NCI-H1092 treated with DMSO at 0.1 percent for 48 hours (cell line): ENCODE data around the gene PHETA1.

ENCODE experiments used
- DNase-seq: peaks from one replicate; lab custom pipeline; 2025; lab: John Stamatoyannopoulos, UW

PHETA1 gene

DNA sequence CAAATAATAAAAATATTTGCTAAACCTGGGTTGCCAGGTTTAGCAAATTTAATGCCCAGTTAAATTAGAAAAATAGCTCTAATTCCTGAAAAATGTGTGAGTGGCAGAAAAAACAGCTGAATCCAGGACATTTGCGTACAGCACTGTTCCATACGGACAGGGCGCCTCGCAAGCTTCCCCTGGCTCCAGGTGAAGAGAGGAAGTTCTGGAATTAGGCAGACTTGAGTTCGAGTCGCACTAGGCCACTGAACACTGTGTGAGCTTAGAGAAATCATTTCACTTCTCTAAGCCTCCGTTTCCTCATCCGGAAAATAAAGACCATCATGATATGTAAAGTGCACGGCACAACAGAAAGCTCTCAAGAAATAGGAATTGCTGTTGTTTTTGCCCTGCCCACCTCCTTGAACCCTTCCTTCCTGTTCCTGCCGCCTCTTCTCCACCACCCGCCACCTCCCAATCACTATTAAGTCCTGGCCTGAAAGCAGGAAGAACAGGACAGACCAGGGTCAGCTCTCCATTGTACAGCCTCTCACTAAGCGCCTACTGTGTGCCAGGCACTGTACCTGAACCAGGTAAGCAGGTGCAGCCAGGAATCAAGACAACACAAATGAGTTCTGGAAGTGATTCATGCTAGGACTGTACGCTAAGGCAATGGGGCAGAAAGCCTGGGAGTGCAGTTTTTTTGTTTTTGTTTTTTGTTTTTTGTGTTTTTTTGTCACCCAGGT, 763 bp upstream of the PHETA1 start:
- no peak for DNase-seq

DNA sequence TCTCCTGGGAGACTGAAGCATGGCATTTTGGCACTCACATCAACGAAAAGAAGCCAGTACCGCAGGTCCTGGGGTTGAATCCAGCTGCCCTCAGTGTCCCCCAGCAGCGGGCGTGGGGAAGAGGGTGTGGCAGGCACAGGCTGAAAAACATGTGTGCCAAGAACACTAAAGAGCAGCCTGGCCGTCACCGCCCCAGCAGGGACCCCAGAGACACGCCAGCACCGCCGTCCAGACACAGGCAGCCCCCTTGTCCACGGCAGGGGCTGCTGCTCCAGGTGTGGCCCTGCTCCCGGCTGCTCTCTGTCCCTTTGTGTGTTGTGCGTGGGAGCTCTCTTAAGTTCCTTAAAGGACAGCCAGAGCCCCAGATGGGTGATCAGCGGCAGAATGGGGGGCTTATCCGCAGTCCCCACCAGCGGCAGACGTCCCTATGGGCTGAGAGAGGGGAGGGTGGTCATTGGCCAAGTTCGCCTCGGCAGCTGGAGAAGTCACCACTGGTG, 556 bp downstream of the PHETA1 start:
- DNase-seq: no peak

DNA sequence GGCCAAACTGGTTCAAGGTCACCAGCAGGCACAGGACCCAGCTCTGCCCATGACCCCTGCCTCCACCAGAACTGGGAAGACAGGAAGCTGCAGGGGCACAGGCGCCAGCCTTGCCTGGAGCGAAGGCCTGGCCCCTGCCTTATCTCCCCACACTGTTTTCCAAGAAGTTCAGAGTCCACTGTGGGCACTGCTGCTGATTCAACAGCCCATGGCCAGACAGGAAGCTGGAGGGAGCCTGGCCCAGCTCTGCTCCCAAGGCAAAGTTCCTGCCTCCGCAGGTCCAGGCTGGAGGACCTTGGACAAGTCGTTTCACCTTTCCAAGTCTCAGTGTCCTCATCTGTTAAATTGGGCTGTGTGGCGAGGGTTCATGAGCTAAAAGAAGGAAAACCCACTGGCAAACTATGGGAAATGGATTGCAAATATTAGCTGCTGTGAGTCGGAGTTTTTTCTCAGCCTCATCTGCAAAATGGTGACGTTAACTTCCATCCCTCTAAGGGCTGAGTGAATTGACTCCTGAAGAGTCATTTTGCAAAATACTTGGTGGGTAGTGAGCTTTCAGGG, 1.2 kb downstream of the PHETA1 start:
- DNase-seq: no peak

DNA sequence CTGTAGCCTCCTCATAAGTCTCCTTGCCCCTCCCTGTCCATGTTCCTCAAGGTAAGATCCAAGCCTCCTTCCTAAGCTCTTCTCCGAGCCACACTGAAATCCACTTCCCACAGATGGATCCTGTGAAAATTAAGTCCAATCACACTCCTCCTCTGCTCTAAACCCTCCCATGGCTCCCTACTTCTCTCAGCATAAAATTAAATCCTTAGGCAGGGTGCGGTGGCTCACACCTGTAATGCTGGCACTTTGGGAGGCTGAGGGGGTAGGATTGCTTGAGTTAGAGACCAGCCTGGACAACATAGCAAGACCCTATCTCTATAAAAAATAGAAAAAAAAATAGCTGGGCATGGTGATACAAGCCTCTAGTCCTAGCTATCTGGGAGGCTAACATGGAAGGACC, 2.3 kb downstream of the PHETA1 start:
- DNase-seq: no peak

DNA sequence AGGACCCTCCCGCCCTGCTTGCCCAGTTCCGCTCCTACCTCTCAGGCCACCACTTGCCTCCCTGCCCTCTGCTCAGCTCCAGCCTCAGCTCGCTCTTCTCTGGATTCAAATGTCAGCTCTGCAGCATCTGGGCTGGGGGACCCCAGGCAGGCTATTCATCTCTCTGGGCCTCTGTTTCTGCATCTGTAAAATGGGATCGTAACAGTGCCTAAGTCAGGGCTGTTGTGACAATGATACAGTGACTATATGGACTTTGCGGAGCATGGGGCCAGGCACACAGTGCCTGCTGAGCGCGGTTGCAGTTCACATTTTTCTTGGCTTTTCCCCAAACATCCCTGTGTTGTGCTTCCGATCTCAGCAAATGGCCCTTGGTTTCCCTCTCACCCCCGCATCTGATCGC, 2.8 kb downstream of the PHETA1 start:
- no peak for DNase-seq

DNA sequence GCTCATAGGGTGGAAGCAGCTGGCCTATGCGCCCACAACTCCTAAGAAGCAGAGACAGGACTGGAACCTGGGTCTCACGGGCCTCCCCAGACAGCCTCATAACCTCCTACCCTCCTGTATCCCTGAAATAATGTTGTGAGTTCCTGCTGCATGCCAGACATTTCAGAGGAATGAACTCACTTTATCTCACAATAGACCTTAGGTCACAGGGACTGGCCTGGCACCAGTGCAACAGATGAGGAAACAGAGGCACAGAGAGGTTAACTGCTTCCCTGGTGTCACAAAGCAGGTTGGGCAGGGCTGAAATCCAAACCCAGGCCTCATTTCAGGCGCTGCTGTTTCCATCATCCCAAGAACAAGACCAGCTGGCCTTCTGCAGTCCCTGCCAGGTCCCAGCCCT, 5.3 kb downstream of the PHETA1 start:
- no peak for DNase-seq

DNA sequence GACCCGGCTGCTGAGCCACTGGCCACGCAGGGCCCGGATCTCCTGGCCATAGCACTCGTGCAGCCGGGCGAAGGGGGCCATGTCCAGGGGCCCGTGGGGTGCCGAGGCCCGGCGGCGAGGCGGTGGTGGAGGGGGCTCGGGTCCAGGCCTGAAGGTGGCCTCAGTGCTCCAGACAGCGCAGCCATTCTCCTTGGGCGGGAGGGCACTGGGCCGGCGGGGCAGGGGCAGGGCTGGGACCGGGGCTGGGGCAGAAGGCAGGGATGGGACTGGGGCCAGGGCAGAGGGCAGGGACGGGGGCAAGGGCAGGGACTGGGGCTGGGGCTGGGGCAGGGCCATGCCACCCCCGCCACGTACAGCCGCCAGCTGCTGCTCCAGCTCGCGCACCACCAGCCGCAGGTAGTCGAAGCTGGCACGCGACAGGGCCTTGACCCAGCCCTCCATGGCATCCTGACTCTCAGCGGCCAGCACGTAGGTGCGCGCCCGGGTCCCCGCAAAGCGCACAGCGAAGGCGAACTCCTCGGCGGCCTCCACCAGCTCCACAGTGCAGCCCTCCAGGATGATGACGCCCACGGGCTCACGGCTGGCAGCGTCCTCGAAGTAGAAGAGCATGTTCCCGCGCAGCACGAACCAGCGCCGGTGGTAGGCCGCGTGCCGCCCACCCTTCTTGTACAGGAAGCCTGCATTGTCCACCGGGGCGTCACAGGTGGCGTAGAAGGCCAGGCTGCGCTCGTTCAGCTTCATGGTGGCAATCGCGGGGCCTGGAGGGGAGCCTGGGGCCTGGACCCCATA, 6.0 kb downstream of the PHETA1 start:
- no peak for DNase-seq

DNA sequence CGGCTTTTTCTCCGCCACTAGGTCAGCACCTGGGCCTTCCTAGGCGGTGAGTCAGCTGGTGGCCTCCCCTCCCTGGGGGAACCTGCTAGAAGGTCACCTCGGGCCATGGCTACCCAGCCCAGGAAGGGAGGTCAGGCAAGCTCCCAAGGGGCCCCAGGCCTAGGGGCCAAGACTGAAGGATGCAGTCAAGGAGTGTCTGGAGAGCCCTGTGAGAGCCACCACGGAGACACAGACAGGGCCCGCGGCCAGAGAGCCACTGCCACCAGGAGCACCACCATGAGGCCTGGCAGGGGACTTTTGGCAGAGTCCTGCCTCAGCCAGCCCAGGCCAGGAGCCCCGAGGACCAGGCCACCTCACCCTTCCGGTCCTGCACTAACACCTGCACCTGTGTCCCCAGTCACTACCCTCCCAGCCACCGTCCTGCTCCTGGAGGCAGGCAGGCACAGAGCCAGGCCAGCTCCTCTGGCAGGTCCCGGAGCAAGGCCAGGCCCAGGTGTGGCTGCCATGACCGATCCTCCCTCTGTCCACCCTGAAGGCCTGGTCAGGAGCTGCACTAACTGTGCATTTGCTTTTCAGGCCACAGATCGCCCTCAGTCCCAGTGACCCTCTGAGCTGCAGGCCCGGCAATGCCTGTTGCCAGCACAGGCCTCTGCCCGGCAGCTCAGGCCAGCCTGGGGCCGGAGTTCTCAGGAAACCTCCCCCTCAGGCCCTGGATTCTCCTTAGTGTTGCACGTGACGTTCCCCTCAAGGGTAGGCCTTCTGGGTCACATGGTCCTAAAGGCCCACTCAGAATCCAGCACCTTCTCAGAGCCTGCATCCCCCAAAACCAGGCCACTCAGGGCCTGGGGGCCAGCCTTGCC, 6.9 kb downstream of the PHETA1 start:
- no peak for DNase-seq

DNA sequence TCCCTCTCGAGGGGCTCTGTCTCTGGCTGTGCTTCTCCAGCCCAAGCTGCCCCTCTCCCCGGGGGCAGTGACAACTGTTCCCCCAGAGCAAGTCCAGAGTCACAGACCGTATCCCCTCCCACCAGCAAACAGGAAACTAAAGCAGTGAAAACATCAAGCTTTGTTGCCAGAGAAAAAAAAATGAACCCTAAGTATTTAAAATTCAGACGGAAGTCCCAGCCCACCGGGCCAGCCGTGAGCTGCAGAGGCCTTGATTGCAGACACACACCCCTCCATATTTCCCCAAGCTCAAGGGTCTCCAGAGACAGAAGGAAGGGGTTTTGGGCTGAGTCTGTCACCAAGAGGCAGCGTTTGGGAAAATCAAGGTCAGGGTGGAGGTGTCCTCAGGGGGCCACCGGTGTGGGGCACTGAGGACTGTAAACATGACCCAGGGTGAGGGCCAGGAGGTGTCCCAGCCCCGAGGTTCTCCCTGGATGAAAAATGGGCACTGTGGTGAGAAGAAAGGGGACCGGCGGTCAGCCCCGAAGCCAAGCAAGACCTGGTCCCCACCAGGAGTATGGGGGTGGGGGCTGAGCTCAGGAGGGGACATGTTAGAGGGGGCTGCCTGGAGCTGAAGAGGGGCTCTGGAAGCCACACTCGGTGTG, 7.7 kb downstream of the PHETA1 start:
- DNase-seq: no peak

DNA sequence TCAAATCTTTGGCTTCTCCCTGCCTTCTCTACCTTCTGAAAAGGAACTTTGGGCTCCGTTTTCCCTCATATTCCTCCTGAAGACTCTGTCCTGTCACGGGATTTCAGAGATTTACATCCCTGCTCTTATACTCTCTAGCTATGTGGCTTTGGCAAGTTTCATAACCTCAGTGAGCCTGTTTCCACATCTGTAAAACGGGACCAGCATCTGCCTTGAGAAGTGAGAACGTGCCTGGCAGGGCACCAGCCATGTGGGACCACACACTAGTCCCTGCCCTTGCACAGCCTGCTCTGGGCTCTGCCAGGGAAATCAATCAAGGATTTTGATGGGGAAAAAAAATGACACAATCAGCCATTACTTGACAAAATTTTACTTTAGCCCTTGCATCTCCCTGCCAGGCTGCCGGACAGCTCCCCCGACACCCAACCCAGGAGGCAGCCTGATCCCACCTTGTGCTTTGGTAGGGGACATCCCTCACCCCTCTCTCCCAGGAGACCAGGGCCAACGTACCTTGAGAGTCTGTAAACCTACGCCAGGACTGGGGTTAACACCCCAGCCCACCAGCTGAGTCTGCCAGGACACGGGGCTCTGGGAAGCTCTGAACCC, 8.5 kb downstream of the PHETA1 start:
- DNase-seq: no peak

DNA sequence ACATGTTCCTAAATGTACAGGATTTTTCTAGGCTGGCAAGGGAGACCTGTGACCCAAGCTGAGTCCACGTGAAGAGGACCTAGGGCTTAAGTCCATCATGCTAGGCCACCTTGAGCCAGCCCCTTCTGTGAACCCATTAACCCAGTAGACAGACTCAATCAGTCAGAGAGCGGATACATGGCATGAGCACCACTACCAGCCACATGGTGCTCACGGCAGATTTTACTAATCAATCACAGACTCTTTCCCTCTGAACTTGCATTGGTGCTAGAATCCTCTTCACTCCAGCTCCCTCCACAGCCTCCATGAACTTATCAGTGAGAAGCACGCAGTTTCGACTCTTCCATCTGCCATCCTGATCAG, 9.0 kb downstream of the PHETA1 start:
- DNase-seq: no peak

DNA sequence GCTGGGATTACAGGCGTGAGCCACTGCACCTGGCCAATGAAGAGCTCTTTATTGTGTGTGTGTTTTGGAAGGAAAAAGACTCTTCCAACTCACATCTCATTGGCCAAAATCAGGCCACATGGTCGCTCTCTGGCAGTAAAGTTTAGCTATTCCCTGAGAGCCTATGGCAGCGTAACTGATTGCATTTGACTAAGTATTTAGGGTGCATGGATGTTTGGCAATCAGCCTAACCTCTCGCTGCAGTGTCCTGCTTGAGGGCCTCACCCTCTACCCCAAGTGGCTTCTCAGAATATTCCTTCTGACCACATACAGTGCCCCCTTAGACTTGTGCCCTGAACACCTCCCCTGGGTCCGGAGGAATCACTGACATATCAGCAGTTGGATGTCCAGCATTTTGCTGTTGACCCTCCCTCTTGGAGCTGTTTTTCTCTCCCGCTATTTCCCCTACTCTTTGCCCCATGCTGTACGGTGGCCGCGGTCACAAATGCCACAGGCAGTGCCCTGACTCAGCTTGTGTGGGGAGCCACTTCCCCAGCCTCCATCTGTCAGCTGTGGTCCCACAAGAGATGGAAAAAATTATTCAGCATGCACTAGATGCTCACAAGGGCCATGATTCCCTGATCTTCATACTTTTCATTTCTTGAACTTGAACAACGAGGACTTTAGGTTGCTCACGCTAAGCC, 9.5 kb downstream of the PHETA1 start:
- DNase-seq: no peak

DNA sequence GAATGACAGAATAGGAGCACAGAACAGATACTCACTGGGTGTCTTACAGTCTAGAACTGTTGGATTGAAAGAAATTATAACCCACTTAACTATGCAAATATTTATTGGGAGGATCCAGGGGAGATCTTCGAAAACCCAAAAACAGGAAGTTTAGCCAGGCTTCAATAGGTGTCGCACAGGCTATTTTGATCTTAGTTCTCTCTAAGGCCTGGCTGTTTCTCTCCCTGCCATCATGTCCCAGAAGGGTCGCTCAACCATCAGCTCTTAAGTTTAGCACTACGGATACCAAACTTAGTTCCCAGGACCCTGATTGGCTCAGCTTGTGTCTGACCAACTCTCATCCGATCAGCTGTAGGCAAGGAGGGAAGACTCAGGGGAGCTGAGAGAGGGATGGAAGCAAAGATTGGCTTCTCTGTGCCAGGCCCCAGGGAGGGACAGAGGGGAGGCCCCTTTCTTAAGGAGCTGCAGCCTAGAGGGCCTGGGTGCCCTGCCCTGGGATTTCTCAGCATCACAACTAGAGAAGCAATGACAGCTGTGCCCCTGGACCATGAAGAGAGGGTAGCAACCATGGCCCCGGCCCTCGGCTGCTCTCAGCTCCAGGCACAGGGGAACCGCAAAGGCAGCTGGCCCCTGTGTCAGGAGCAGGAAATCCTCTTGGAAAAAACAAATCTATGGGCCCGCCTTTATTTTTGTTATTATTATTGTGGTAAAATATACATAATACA, 13.5 kb downstream of the PHETA1 start:
- DNase-seq: no peak

DNA sequence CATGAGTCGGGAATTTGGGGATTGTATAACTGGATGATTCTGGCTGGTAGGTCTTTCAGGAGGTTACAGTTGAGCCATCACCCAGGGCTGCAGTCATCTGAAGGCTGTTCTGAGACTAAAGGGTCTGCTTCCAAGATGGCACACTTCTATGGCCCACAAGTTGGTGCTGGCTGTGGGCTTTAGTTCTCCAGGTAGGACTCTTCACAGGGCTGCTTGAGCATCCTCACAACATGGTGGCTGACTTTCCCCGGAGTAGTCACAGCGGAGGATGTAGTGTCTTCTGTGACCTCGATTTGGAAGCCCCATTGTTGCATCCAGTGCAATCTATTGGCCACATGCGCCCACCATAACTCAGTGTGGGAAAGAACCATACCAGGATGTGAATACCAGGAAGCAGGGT, 14.4 kb downstream of the PHETA1 start:
- DNase-seq: no peak

DNA sequence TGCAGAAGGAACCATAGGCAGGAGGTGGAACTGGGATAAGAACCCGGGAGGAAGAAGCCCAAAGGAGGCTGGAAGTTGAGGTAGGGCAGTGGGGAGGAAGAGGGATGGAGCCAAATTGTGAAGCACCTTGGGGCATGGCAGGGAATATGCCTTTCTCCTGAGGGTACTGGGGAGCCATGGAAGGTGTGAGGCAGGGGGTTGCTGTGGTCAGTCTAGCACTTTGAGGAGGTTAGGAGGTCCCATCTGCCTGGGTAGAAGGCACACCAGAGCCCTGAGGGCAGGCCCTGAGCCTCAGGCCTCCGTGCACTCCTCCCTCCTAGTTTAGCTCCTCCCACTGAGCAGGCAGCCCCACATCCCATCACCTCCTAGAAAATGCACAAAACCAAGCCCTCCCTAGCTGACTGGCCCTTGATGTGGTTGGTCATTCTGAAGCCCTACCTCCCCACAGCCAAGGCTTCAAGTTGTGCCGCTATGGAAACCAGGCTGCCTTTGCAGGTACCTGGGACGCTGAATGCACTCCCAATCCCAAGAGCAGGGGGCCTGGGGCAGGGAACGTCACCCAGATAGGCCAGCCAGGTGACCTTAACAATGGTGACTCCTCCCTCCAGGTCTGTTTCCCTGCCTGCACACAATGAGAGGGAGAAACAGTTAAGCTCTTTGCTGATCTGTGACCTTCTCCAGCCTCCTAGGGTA, 15.1 kb downstream of the PHETA1 start:
- no peak for DNase-seq

DNA sequence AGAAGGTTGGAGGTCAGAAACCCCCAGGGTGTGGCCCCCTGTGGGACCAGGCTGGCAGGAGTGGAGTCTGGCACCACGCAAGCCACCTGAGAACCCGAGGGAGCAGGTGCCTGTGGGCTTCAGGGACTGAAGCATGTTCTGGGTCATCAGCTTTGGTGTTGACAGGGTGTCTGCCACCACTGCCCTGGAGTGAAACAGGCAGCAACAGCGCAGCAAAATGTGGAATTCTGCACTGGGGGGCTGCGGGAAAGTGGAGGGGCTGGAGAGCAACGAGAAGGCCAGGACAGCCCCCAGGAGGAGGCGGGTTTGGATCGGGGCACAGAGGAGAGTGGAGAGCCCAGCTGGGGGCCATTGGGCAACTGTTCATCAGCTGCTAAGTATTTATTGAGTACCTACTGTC, 15.9 kb downstream of the PHETA1 start:
- no peak for DNase-seq

DNA sequence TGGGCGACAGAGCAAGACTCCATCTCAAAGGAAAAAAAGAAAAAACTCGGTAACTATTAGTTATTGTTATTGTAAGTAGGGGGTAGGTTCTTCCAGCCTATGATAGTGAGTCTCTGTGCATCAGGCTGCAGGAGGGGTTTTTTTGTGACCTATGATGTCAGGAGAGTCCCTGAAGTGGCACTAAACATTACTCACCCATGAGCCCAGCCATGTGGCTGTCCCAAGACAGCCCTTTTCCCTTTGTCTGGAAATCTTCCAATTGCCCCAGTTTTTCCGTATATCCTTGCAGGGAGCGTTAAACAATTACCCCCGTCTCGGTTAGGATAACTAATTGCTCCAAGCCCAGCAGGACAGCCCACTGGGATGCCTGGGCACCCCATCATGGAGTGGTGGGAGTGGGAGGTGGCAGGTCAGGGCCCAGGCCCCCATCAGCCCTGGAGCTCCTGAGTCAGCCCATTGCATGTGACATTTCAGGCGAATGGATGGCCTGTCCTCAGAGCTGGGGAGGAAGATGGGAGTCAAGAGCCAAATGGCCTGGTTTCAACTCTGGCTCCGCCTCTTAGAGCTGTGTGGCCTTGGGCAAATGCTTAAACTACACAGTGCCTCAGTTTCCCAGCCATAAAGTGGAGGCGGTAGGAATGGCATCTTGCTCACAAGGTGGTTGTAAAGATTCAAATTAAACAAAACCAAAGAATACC, 16.4 kb downstream of the PHETA1 start:
- DNase-seq: no peak

DNA sequence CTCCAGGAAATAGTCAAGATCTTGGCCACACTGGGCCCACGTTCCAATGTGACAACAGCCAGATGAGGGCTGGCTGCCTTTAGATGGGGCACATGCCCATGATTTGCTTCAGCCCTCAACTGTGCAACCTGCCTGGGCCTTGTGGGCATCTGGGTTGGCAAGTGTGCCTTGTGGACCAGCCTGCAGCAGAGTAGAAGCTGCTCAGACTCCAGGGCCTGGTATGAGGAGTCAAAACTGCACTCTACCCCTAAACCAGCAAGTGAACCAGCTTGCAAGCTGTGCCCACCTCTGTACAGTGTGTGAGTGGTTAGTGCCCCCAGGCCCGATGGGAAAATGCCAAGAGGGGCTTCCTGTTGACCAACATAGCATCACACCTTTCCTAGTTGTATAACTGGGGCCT, 17.9 kb downstream of the PHETA1 start:
- DNase-seq: no peak
